A549 treated with AZD2906 at 1 μM for 4 hours (cell line): ENCODE results near the gene ACTL6B. TPM values are rescaled to one million over a fixed set of nuclear protein-coding genes. Genes with fewer than 3 reads are reported as not detected.

Experiments
- total RNA-seq: library from RNA; stranded (reverse); fragments of 200-300 nt; extraction: Qiagen RNA extraction; gene quantifications from 5 replicates; pipeline ENCODE4 v1.2.3, GENCODE V29; 2022

ACTL6B gene
- not detected in 5 replicates for total RNA-seq

GRCh38 chr7:100655908-100656674, at the start of gene ACTL6B:
Gene ACTL6B, minus strand, starts transcription at chr7:100656448. Its CDS starts 94 bp downstream, at chr7:100656354.

GRCh38 chr7:100694098-100694745, 38.0 kb upstream of the ACTL6B start, which contains the start of gene GIGYF1:
Gene GIGYF1, minus strand, starts transcription at chr7:100694250. Its CDS starts 6,012 bp downstream, at chr7:100688238.

GRCh38 chr7:100673302-100673941, 17.2 kb upstream of the ACTL6B start, which contains the start of gene GNB2:
Gene GNB2, plus strand, starts transcription at chr7:100673740. Its CDS starts 2,526 bp downstream, at chr7:100676266.

DNA sequence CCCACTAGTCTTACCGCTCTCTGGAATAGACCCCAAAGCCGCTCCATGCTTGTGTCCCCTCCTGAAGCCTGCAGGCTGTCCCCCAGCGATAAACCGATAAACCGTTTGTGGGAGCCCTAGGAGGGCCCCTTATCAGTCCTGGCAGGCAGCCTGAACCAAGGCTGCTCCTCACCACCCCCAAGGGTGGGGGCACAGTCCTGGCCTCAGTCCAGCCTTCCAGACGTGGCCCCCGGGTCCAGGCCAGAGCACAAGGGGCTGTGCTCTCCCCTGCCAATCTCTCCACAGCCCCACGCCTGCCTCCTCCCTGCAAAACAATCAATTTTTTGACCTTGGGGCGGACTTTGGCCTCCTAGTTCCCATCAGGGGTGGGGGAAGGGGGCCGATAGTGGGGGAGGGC, 14.8 kb downstream of the ACTL6B start, which contains the start of gene TFR2:
Gene TFR2 (minus strand): TSS at position 90 of the 397 bp plus-strand sequence. CDS start 43 bp downstream, at position 47.

DNA sequence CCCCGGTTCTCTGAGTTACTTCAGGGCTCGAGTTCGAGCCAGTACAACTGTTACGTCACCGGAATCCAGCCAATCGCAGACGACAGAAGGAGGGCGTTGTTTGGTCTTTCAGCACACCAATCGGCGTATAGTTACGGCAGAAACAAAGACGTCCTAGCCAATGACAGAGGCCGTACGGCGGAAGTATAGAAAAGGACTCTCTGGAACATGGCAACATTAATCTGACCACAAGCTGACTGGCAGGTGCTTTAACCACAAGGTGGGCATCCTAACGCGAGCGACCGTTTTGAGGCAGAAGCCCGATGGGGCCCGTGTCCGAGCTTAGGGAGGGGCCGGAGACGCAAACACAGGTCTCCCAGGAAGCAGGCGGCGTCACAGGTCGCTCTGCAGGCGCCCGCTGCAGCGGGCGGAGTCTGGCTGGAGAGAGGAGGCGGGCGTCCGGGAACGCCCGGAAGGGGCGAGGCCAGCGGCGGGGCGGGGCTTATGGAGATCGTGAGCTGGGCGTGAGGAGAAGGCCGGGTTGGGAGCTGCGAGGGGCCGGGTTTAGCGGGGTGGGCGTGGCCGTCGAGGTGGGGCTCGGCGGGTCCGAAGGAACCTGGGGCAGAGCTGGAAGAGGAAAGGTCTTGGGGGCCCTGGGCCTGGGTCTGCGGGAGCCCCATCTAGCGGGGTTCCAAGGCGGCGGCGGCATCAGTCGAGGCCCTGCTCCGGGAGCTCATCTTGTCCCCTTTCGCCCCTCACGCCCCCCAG, 44.1 kb downstream of the ACTL6B start, which contains the start of gene MOSPD3:
Gene MOSPD3 (plus strand): TSS at position 558 of the 747 bp plus-strand sequence. CDS start 252 bp downstream, outside the sequence.

Other genes with a start within 250 kb of the ACTL6B start
- gene ZCWPW1, start 227.7 kb downstream of the ACTL6B start, total RNA-seq: 1.1 to 1.9 TPM (median 1.5 TPM) in 5 replicates
- gene MEPCE, start 226.6 kb downstream of the ACTL6B start, total RNA-seq: 41.0 to 47.9 TPM (median 44.5 TPM) in 5 replicates
- gene PPP1R35, start 220.0 kb downstream of the ACTL6B start, total RNA-seq: 33.0 to 51.8 TPM (median 48.4 TPM) in 5 replicates
- 0.77 to 0.92 TPM (median 0.85 TPM) in 5 replicates for gene SPACDR, start 192.2 kb downstream of the ACTL6B start, total RNA-seq
- gene TSC22D4, start 177.2 kb downstream of the ACTL6B start, total RNA-seq: 54.7 to 73.7 TPM (median 65.5 TPM) in 5 replicates
- gene NYAP1, start 172.5 kb downstream of the ACTL6B start, total RNA-seq: 4.1 to 7.9 TPM (median 6.7 TPM) in 5 replicates
- gene AGFG2, start 117.2 kb downstream of the ACTL6B start, total RNA-seq: 41.5 to 62.8 TPM (median 57.6 TPM) in 5 replicates
- gene SAP25, start 82.5 kb downstream of the ACTL6B start, total RNA-seq: 0.15 to 0.47 TPM (median 0.25 TPM) in 5 replicates
- 12.5 to 18.8 TPM (median 16.2 TPM) in 5 replicates for gene LRCH4, start 70.3 kb downstream of the ACTL6B start, total RNA-seq
- gene FBXO24, start 70.1 kb downstream of the ACTL6B start, total RNA-seq: 0.22 to 0.35 TPM (median 0.24 TPM) in 5 replicates
- 6.8 to 10.3 TPM (median 10.0 TPM) in 5 replicates for gene PCOLCE, start 54.1 kb downstream of the ACTL6B start, total RNA-seq
- 16.3 to 22.9 TPM (median 21.2 TPM) in 5 replicates for gene MOSPD3, start 43.9 kb downstream of the ACTL6B start, total RNA-seq
- 2.1 to 2.8 TPM (median 2.5 TPM) in 5 replicates for gene TFR2, start 14.9 kb downstream of the ACTL6B start, total RNA-seq
- 181 to 270 TPM (median 268 TPM) in 5 replicates for gene GNB2, start 17.3 kb upstream of the ACTL6B start, total RNA-seq
- gene GIGYF1, start 37.8 kb upstream of the ACTL6B start, total RNA-seq: 12.5 to 20.6 TPM (median 17.5 TPM) in 5 replicates
- gene POP7, start 49.7 kb upstream of the ACTL6B start, total RNA-seq: 68.5 to 93.3 TPM (median 89.6 TPM) in 5 replicates
- gene EPO, start 64.0 kb upstream of the ACTL6B start, total RNA-seq: 0.09 TPM in 1 of 5 replicates, not detected in the others
- gene ZAN, start 77.1 kb upstream of the ACTL6B start, total RNA-seq: not detected in 5 replicates
- gene EPHB4, start 171.1 kb upstream of the ACTL6B start, total RNA-seq: 38.4 to 43.1 TPM (median 40.6 TPM) in 5 replicates
- 13.3 to 15.9 TPM (median 13.9 TPM) in 5 replicates for gene SLC12A9, start 196.3 kb upstream of the ACTL6B start, total RNA-seq
- 42.1 to 58.3 TPM (median 52.4 TPM) in 5 replicates for gene TRIP6, start 210.9 kb upstream of the ACTL6B start, total RNA-seq
- gene SRRT, start 218.7 kb upstream of the ACTL6B start, total RNA-seq: 116 to 144 TPM (median 134 TPM) in 5 replicates
- gene UFSP1, start 233.3 kb upstream of the ACTL6B start, total RNA-seq: 4.3 to 6.3 TPM (median 5.4 TPM) in 5 replicates
- gene ACHE, start 239.4 kb upstream of the ACTL6B start, total RNA-seq: 2.3 to 3.5 TPM (median 3.1 TPM) in 5 replicates